Loucy (cell line): ENCODE measurements around the gene RSPO4.
"Not testable (repeated sequence)": the region's sequence is repeated elsewhere in the genome, so short reads cannot be mapped to it uniquely, and the experiment has no call there.

Experiments used
- H2AFZ ChIP-seq: fragments of 200-600 bp; sonication (generic); 2 replicates; pipeline ENCODE4 v1.6.0; 2016; ENCODE audit warnings: antibody characterized with exemption, mild to moderate bottlenecking, low read length, moderate library complexity
- H3F3A ChIP-seq: fragments of 200-600 bp; 2 replicates; pipeline ENCODE4 v1.6.0; 2016; ENCODE audit warnings: antibody characterized with exemption, low read depth, mild to moderate bottlenecking
- H3K27me3 ChIP-seq: fragments of 200-600 bp; sonication (generic); 2 replicates; pipeline ENCODE4 v1.6.1; 2014; ENCODE audit warnings: low read length, mild to moderate bottlenecking; ENCODE audit not compliant: insufficient read depth, poor library complexity, severe bottlenecking
- H3K36me3 ChIP-seq: fragments of 200-600 bp; sonication (generic); 2 replicates; pipeline ENCODE4 v1.6.1; 2016; ENCODE audit warnings: low read length; ENCODE audit not compliant: insufficient read depth
- H3K4me1 ChIP-seq: fragments of 200-600 bp; sonication (generic); 2 replicates; pipeline ENCODE4 v1.5.1; 2014; ENCODE audit warnings: low read length, mild to moderate bottlenecking; ENCODE audit not compliant: insufficient read depth, poor library complexity, severe bottlenecking
- H3K4me2 ChIP-seq: fragments of 200-600 bp; sonication (generic); 2 replicates; pipeline ENCODE4 v1.6.0; 2014; ENCODE audit warnings: antibody characterized with exemption, low read length, low read depth, mild to moderate bottlenecking; ENCODE audit not compliant: poor library complexity, severe bottlenecking
- H3K4me3 ChIP-seq: fragments of 200-600 bp; sonication (generic); 2 replicates; pipeline ENCODE4 v1.5.1; 2014; ENCODE audit warnings: low read length, mild to moderate bottlenecking, mixed read lengths; ENCODE audit not compliant: poor library complexity, severe bottlenecking
- H3K79me2 ChIP-seq: fragments of 200-600 bp; sonication (generic); 2 replicates; pipeline ENCODE4 v1.6.1; 2014; ENCODE audit warnings: low read length; ENCODE audit not compliant: insufficient read depth
- H3K9ac ChIP-seq: fragments of 200-600 bp; sonication (generic); 2 replicates; pipeline ENCODE4 v1.6.0; 2014; ENCODE audit warnings: mild to moderate bottlenecking, low read depth, low read length, moderate library complexity; ENCODE audit not compliant: poor library complexity, severe bottlenecking
- H3K9me2 ChIP-seq: fragments of 200-600 bp; sonication (generic); replicated peaks from 2 replicates; pipeline ENCODE4 v1.6.1; 2016; ENCODE audit warnings: low read depth, low read length, mixed read lengths
- H3K9me3 ChIP-seq: fragments of 200-600 bp; sonication (generic); 2 replicates; pipeline ENCODE4 v1.6.1; 2014; ENCODE audit warnings: mild to moderate bottlenecking, antibody characterized with exemption, low read length, low read depth; ENCODE audit not compliant: insufficient read depth
- H4K20me1 ChIP-seq: fragments of 200-600 bp; sonication (generic); 2 replicates; pipeline ENCODE4 v1.6.0; 2014; ENCODE audit warnings: antibody characterized with exemption, low read length, mild to moderate bottlenecking; ENCODE audit not compliant: insufficient read depth, poor library complexity, severe bottlenecking
- CTCF ChIP-seq: fragments of 200-600 bp; sonication (generic); conservative IDR thresholded peaks from 2 replicates; pipeline ENCODE4 v1.5.1; 2014; ENCODE audit warnings: mild to moderate bottlenecking, antibody characterized with exemption, low read length
- EZH2phosphoT487 ChIP-seq: fragments of 200-600 bp; IDR thresholded peaks from 2 replicates; pipeline ENCODE4 v1.6.1; 2018; ENCODE audit warnings: antibody characterized with exemption, mild to moderate bottlenecking, moderate library complexity, borderline replicate concordance

The RSPO4 gene

GRCh38 chr20:1035466-1035865 is 33.4 kb upstream of the RSPO4 start:
- Histone ChIP-seq H3K4me2 (no peak overlapping the region), H2AFZ (no peak overlapping the region), H3K4me1 (no peaks in the 10 kb centered on the region), H3K36me3 (no peaks in the 10 kb centered on the region), H3K27me3 (no peaks in the 10 kb centered on the region), H3K9ac (no peak overlapping the region), H3K9me3 (no peaks in the 10 kb centered on the region), H4K20me1 (no peaks in the 10 kb centered on the region), H3K79me2 (no peaks in the 10 kb centered on the region), H3K4me3 (no peak overlapping the region), H3K9me2 (no peaks in the 10 kb centered on the region), H3F3A (no peaks in the 10 kb centered on the region)
- no peak for TF ChIP-seq EZH2phosphoT487

GRCh38 chr20:1034415-1034789 is 32.3 kb upstream of the RSPO4 start:
- H2AFZ ChIP-seq, result no peak overlapping the region
- H3K27me3 ChIP-seq, result no peaks in the 10 kb centered on the region
- no peaks in the 10 kb centered on the region for H3K4me1 ChIP-seq
- no peaks in the 10 kb centered on the region for H3K9me3 ChIP-seq
- H3K36me3 ChIP-seq, result no peaks in the 10 kb centered on the region
- no peaks in the 10 kb centered on the region for H3K9me2 ChIP-seq
- no peak overlapping the region for H3K4me3 ChIP-seq
- TF ChIP-seq EZH2phosphoT487, result no peak
- H3K4me2 ChIP-seq, result no peak overlapping the region
- no peak overlapping the region for H3K9ac ChIP-seq
- H4K20me1 ChIP-seq, result no peaks in the 10 kb centered on the region
- H3K79me2 ChIP-seq, result no peaks in the 10 kb centered on the region
- H3F3A ChIP-seq, result no peaks in the 10 kb centered on the region

GRCh38 chr20:1033751-1034414 is 31.8 kb upstream of the RSPO4 start:
- Histone ChIP-seq H3K4me3 (no peak overlapping the region), H3K9me2 (no peaks in the 10 kb centered on the region), H3K4me1 (peaks cover 4% of the 10 kb centered on the region), H2AFZ (no peak overlapping the region), H3K4me2 (no peak overlapping the region), H3K79me2 (no peaks in the 10 kb centered on the region), H3K9ac (no peak overlapping the region), H3K9me3 (no peaks in the 10 kb centered on the region), H4K20me1 (no peaks in the 10 kb centered on the region), H3K36me3 (no peaks in the 10 kb centered on the region), H3F3A (no peaks in the 10 kb centered on the region), H3K27me3 (no peaks in the 10 kb centered on the region)
- no peak for TF ChIP-seq CTCF
- TF ChIP-seq EZH2phosphoT487, result no peak

GRCh38 chr20:1029980-1030379 is 27.9 kb upstream of the RSPO4 start:
- Histone ChIP-seq H3K4me2 (no peak overlapping the region), H4K20me1 (no peaks in the 10 kb centered on the region), H3K27me3 (no peaks in the 10 kb centered on the region), H3F3A (no peaks in the 10 kb centered on the region), H2AFZ (no peak overlapping the region), H3K36me3 (no peaks in the 10 kb centered on the region), H3K9ac (no peak overlapping the region), H3K4me3 (no peak overlapping the region), H3K79me2 (no peaks in the 10 kb centered on the region), H3K9me3 (no peaks in the 10 kb centered on the region), H3K4me1 (peaks cover 13% of the 10 kb centered on the region), H3K9me2 (no peaks in the 10 kb centered on the region)
- TF ChIP-seq CTCF, result no peak
- no peak for TF ChIP-seq EZH2phosphoT487

GRCh38 chr20:1026214-1026613 is 24.1 kb upstream of the RSPO4 start:
- H2AFZ ChIP-seq, H3K36me3 ChIP-seq, H3K9me2 ChIP-seq, H3K79me2 ChIP-seq, H3K9me3 ChIP-seq, H4K20me1 ChIP-seq, H3K9ac ChIP-seq, H3K27me3 ChIP-seq, H3K4me2 ChIP-seq, H3K4me3 ChIP-seq, H3F3A ChIP-seq: not testable (repeated sequence)
- H3K4me1 ChIP-seq, result peaks cover 13% of the 10 kb centered on the region
